GM21528 (cell line): ENCODE data around the gene ARSK.

Experiments
- ATAC-seq: cut with Tn5 transposase; IDR thresholded peaks from one replicate; pipeline ENCODE4 v1.9.1; 2021; ENCODE audit warnings: mild to moderate bottlenecking, moderate library complexity; ENCODE audit not compliant: unreplicated experiment, low FRiP score

The ARSK gene

GRCh38 chr5:95562282-95562681 is 7.4 kb downstream of the ARSK start:
- ATAC-seq = no peak

- no peak for ATAC-seq
Measured at GRCh38 chr5:95563367-95563766, 8.5 kb downstream of the ARSK start.

GRCh38 chr5:95564450-95564849 is 9.5 kb downstream of the ARSK start:
- ATAC-seq = no peak

- ATAC-seq = no peak
Measured at GRCh38 chr5:95565280-95565920, 10.5 kb downstream of the ARSK start.

GRCh38 chr5:95572016-95572415 is 17.1 kb downstream of the ARSK start:
- ATAC-seq = no peak

GRCh38 chr5:95581576-95581975 is 26.7 kb downstream of the ARSK start:
- no peak for ATAC-seq

GRCh38 chr5:95583992-95584391 is 29.1 kb downstream of the ARSK start:
- no peak for ATAC-seq

- ATAC-seq = no peak
Measured at GRCh38 chr5:95590880-95591279, 36.0 kb downstream of the ARSK start.

- no peak for ATAC-seq
Measured at GRCh38 chr5:95591490-95591901, 36.6 kb downstream of the ARSK start.

GRCh38 chr5:95595289-95595931 is 40.5 kb downstream of the ARSK start:
- ATAC-seq = no peak

- ATAC-seq = no peak
Measured at GRCh38 chr5:95599252-95599651, 44.4 kb downstream of the ARSK start.

GRCh38 chr5:95600557-95600956 is 45.7 kb downstream of the ARSK start:
- no peak for ATAC-seq

- no peak for ATAC-seq
Measured at GRCh38 chr5:95605786-95606185, 50.9 kb downstream of the ARSK start.

GRCh38 chr5:95606419-95606818 is 51.5 kb downstream of the ARSK start:
- no peak for ATAC-seq

- ATAC-seq = no peak
Measured at GRCh38 chr5:95609711-95610110, 54.8 kb downstream of the ARSK start.

- ATAC-seq = no peak
Measured at GRCh38 chr5:95610546-95610945, 55.6 kb downstream of the ARSK start.

GRCh38 chr5:95611396-95611795 is 56.5 kb downstream of the ARSK start:
- ATAC-seq = no peak

GRCh38 chr5:95613514-95613913 is 58.6 kb downstream of the ARSK start:
- no peak for ATAC-seq

GRCh38 chr5:95615164-95615467 is 60.2 kb downstream of the ARSK start:
- no peak for ATAC-seq

GRCh38 chr5:95617057-95617456 is 62.2 kb downstream of the ARSK start:
- ATAC-seq = no peak

GRCh38 chr5:95619096-95619495 is 64.2 kb downstream of the ARSK start:
- ATAC-seq = no peak

- no peak for ATAC-seq
Measured at GRCh38 chr5:95619514-95620029, 64.7 kb downstream of the ARSK start.
